NCI-H748 treated with DMSO at 0.1 percent for 48 hours (cell line): Measurements from ENCODE around the gene SMIM9.
"Not testable (repeated sequence)": the region's sequence is repeated elsewhere in the genome, so short reads cannot be mapped to it uniquely, and the experiment has no call there.

Experiments used
- DNase-seq: peaks from one replicate; lab custom pipeline; 2025; lab: John Stamatoyannopoulos, UW

Gene SMIM9

DNA sequence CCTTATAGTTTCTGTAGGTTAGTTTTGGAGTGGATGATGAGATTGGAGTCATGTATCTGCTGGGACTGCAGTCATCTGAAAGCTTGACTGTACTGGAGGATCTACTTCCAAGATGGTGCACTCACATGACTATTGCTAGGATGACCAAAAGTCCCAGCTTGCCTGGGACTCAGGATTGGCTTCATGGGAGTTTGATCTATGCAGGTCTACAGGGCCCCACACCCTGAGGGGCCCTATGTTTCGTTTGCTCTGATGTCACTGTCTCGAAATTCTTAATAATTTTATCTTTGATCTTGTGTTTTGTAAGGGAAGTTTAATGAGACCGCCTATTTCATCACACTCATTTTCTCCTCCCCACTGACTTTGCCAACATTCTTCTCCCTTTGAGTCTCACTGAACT lies at the start of gene SMIM9:
SMIM9 (minus strand) TSS at position 101 of the 400 bp plus-strand sequence. CDS start 3,806 bp downstream, outside the sequence.
- DNase-seq: no peak

DNA sequence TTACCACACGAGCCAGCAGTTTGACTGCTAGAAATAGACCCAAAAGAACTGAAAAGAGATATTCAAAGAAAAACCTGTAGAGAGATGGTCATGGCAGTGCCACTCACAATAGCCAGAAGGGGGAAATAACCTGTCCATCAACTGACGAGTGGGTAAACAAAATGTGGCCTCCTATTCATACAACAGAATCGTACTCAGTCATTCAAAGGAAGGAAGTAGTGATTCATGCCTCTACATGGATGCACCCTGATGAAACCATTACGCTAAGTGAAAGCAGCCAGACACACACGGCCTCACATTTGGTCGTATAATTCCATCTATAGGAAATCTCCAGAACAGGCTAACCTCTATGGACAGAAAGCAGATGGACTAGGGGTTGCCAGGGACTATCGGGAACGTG lies 49.6 kb upstream of the SMIM9 start:
- DNase-seq: not testable (repeated sequence)

DNA sequence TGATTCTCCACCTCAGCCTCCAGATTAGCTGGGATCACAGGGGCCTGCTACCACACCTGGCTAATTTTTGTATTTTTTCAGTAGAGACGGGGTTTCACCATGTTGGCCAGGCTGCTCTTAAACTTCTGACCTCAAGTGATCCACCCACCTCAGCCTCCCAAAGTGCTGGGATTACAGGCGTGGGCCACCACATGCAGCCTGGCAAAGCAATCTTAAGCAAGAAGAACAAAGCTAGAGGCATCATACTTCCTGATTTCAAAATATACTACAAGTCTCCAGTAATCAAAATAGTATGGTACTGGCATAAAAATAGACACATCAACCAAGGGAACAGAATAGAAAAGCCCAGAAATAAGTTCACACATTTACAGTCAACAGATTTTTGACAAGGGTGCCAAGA lies 38.9 kb upstream of the SMIM9 start:
- DNase-seq: no peak

DNA sequence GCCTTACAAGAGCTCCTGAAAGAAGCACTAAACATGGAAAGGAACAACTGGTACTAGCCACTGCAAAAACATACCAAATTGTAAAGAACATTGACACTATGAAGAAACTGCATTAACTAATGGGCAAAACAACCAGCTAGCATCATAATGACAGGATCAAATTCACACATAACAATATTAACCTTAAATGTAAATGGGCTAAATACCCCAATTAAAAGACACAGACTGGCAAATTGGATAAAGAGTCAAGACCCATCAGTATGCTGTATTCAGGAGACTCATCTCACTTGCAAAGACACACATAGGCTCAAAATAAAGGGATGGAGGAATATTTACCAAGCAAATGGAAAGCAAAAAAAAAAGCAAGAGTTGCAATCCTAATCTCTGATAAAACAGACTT lies 34.1 kb upstream of the SMIM9 start:
- not testable (repeated sequence) for DNase-seq

DNA sequence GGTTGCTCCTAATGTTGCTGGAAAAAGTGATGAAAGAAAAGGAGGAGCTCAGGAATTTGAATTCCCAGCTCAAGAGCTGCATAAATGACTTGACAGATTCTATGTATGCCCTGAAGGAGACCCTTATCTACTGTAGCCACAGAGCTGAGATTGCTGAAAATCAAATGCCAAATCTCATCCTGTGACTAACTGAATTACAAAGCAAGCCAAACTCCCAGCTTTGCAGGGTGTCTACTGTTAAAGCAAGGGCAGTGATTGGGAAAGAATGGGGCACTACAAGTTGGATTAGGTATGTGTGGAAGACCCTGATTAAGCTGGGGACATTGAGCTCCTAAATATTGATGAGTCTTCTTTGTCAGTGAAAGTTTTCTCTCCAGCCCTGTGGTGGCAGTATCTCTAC lies 20.8 kb upstream of the SMIM9 start:
- no peak for DNase-seq

DNA sequence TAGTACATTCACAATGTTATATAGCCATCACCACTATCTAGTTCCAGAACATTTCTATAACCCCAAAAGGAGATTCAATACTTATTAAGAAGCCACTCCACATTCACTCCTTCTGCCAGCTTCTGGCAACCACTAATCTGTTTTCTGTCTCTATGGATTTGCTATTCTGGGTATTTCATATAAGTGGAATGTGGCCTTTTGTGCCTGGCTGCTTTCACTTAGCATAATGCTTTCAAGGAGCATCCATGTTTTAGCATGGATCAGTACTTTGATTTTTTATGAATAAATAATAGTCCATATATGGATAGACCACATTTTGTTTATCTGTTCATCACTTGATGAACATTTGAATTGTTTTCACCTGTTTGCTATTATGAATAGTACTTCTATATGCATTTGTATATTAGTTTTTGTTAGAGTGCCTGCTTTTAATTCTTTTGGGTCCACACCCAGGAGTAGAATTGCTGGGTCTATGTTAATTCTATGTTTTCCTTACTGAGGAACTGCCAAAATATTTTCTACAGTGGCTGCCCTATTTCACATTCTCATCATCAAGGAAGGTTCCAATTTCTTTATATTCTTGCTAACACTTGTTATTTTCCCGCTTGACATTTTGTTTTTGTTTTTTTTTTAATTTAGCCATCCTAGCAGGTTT lies 16.6 kb upstream of the SMIM9 start:
- DNase-seq: no peak

DNA sequence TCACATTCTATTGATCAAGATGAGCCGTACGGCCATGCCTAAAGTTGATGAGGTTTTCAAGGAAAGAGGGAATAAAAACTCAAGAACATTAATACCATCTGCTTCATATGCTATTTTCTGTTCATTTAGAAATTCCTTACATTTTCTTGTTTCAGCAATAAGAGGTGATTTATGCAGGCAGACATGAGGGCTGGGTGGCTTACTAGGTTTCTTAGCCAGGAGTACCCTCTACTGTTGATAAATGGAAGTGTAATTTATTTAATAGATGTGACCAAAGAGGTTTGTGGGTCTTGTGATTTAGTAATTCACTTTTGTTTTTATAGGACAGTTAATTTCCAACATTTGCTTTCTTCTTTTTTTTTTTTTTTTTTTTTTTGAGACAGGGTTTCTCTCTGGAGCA lies 6.4 kb upstream of the SMIM9 start:
- DNase-seq: peak; percentile 54

DNA sequence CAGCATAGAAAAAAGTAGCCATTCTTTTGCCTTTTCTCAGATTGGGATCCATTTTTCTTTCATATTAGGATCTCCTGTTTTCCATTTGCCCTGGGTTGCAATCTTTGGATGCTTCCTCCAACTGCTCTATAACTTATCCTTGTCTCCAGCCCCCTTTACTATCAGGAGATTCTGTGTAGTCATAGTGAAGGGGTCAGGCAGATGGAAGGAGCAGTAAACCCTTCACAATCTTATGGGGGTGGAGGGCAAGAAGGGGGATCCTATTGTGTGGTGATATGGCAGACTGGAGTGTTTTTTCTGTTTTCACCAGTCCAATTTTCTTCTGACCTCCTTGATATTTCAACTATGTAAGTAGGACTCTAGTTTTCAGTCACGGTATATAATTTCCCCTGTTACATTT lies 1.7 kb upstream of the SMIM9 start:
- DNase-seq: no peak

DNA sequence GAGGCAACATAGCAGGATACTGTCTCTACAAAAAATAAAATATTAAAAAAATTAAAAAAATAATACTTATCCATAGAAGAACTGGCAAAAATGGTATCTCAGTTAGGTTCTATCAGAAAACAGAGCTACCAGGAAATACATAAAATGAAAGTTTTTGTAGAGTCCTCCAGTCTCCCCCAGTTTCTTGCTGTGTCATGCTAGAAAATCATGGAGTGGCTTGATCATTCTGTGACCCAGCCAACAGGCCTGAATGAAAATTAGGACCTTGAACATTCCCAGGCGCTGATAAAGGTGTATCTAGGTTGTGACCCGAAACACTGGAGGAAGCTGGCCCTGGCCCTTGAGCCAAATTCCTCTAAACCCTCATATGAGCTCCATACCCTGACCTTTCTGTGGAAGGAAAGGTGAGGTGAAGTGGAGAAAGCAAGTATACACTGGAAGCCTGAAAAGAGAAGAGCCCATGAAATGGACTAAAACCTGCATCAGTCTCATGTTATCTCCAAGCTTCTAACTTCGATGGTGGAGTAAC lies 652 bp downstream of the SMIM9 start:
- DNase-seq: no peak

DNA sequence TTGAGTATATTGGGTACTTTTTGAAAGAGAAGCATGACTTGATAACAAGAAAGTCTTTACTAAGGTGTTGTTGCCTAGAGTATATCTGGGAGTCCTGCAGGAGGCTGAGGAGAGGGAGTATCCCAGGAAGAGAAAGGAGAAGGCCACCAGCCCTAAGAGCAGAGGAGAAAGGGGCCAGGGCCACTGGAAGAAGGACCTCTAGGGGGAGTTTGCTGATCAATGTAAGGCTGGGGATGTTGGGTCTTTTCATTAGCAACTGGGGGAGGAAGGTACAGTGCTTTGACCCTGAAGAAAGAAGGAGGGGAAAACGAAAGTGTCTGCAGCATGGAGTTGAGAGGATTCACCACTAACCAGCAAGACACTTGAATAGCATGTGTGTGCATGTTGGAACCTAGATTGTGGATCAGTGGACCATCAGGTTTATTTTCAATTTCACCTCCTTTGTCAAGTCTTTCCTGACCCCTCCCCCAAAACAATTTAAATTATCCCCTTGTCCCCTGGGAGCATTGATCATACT lies 4.5 kb downstream of the SMIM9 start:
- DNase-seq: no peak

DNA sequence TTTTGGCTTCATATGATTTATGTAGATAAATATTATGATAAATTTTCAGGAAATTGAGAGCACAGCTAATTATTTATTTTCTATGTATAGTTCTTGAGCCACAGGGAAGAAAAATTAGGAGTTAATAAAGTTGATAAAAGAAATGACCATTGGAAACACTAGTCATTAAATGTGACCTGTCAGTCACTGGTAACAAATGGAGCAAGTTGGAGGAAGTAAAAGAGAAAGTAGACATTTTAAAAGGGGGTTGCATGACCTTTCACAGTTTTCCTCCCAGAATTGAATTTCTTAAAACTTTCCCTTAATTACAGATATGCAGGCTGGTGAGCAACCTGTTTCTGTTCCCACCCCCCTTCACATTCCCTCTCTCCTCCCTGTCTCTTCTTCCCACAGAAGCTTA lies 5.3 kb downstream of the SMIM9 start:
- no peak for DNase-seq

DNA sequence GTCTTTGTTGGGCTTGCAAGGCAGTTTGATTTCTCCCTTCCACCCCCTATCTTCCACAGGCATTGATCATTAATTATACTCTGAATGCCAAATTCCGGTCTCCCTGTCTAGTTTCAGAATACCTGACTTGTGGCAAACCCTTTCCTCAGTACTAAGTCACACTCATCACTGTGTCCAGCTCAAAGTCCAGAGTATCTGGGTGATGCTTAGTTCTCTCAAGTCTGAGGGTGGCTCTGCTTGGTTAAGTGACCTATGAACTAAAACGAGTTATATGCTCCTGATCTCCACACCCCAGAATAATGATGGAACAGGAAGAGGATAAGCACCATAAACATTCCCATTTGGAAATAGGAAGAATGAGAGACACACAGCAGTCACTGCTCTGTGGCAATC lies 6.5 kb downstream of the SMIM9 start:
- DNase-seq: no peak

DNA sequence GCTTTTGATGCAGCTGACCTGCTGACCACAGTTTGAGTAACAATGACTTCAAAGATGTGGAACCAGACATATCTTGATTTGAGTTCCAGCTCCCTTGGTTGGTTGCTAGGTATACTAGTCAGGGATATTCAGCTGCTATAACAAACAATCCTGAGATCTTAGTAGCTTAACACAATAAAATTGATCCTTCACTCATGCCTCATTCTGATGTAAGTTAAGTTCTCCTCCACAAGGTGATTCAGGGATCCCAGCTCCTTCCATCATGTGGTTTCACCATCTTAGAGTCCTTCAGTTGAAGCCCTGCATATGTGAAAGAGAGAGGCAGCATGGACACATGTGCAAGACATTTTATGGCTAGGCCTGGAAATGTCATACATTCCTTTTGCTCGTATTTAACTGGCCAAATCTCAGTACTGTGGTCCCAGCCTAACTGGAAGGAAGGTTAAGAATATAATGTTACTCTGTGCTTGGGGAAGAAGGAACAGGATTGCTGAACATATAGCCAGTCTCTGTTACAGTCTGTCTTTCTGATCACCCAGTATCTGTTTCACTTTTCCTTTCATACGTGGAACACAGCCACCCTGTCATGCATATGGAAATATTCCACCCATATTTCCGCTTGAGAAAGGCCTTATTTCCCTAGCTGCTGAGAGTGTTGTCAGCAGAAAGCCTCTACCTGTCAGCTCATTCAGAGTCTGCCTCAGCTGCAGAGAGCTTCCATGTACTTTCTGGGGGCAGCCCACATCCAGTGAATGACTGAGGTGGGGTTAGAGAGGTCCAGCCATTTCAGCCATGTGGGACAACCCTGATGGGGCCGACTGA lies 7.1 kb downstream of the SMIM9 start:
- DNase-seq: no peak

DNA sequence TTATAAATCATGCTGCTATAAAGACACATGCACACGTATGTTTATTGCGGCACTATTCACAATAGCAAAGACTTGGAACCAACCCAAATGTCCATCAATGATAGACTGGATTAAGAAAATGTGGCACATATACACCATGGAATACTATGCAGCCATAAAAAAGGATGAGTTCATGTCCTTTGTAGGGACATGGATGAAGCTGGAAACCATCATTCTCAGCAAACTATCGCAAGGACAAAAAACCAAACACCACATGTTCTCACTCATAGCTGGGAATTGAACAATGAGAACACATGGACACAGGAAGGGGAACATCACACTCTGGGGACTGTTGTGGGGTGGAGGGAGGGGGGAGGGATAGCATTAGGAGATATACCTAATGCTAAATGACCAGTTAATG lies 8.9 kb downstream of the SMIM9 start:
- DNase-seq: not testable (repeated sequence)

DNA sequence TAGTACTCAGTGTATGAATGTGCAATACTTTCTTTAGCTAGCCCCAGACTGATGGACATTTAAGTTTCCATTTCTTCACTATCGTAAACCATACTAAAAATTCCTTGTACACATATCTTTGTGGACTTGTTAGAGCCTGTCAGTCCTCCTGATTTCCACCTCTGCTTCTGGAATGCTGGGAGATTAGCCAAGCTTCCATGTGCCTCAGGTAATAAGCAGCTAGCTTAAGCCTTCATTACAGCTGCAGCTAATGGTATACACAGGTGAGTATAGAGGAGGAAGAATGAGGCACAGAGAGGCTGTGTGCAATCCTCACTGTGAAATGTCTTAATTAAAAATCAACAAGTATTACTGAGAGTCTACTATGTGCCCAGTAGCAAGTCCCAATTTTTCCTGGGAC lies 9.8 kb downstream of the SMIM9 start:
- no peak for DNase-seq

DNA sequence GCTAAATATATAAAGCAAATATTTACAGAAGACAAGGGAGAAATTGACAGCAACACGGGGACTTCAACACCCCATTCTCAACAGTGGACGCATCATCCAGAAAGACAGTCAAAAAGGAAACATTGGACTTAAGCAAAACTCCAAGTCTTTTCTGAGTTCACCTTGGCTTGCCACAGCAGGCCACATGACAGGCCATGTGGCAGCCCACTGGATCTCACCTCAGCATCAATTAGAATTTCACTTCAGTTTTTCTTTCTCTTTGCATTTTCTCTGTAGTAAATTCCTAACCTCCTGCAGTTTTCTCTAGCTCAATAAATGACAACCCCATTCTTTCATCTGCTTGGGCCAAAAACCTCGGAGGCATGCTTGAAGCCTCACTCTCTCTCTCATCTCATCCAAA lies 12.4 kb downstream of the SMIM9 start:
- no peak for DNase-seq

DNA sequence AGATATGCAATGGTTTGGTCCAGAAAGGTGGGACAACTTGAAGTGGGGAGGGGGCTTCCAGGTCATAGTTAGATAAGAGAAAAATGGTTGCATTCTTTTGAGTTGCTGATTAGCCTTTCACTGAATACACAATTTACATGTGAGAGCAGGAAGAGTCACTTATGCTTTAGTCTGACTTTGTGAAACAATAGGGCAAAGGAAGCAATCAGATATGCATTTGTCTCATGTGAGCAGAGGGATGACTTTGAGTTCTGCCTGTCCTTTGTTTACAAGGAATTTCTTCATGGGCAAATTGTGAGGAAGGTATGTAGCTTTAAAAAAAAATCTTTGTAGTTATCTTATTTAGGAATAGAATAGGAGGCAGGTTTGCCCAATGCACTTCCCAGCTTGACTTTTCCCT lies 12.9 kb downstream of the SMIM9 start:
- no peak for DNase-seq

DNA sequence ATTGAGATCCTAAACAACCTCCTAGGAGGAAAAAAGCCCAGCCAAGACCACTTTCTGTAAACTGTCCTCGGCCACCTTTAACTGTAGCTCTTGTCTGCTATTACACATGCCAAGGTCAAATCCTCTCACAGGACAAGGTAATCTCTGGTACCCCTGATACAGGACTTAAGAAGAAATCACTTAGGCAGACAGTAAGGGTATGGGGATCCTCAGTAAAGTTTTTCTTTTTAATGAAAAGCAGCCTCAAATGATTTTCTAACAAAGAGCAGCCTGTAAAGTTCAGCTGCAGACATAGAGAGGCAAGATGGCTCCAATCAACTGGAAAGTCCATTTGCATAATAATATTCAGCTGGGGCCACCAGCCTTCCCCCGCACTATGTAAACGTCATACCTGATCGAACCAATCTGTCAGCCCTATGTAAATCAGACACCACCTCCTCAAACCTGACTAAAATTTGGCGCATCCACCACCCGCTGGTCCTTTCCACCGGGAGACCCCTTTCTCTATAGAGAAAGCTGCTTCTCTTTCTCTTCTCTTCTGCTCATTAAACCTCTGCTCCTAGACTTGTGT lies 14.6 kb downstream of the SMIM9 start:
- DNase-seq: no peak

DNA sequence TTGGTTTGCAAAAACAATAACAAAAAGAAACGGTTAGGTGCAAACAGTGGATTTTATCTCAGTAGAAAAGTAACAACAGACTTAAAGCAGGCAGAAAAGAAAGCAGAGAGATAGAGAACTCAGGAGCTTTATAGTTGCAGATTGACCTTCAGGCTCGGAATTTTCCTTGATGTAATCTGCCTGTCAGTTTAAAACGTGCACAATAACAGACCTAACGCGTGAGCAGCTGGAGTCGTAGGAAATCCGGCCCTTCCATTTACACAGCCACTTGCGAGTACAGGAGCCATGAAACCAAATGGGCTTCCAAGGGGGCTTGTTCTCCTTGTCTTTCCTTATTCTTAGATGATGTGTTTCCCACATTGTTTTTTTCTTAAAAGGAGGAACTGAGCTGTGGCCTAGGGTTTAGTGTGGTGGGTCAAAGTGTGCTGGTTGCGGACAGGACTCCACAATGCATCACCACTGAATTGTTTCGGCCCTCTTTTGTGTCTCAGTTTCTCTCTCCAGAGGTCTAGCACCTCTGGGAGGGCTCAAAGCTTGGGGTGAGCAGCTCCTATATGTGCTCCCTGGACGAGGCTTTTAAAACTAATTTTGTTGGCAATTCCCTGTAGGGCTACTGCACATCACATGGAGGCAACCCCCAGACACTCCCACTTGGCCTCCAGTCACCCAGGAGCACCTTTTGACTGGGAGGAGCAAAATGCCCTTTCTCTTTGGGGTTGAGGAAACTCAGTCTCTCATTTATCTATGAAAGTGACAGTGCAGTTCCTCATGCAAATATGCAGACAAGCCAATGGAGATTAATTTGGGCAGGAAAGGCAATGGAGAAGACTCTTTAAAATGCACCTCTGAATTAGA lies 15.3 kb downstream of the SMIM9 start:
- DNase-seq: no peak

DNA sequence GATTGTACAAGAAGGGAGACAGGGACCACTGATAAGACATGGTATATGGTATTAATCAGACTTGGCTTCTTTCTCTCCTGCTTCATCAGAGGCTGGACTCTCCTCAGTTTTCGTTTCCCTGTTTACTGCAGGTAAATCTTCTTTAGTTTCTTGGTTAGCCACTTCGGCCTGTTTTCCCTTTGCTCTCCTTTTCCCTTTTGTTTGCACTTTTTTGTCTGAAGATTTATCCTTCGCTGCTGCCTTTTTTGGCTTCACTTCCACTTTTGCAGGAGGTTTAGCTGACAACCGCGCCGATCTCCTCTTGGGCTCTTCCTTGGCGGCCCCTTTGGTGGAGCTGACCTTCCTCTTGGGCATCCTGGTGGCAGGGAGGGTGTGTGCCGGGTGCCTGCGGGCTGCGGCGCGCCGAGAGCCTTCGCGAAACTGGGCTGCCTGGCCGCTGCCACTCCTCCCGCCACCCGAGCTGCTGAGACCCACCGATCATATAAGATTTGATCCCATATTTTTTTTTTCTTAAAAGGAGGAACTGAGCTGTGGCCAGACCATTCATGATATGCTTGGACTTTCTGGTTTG lies 17.3 kb downstream of the SMIM9 start:
- DNase-seq: not testable (repeated sequence)

DNA sequence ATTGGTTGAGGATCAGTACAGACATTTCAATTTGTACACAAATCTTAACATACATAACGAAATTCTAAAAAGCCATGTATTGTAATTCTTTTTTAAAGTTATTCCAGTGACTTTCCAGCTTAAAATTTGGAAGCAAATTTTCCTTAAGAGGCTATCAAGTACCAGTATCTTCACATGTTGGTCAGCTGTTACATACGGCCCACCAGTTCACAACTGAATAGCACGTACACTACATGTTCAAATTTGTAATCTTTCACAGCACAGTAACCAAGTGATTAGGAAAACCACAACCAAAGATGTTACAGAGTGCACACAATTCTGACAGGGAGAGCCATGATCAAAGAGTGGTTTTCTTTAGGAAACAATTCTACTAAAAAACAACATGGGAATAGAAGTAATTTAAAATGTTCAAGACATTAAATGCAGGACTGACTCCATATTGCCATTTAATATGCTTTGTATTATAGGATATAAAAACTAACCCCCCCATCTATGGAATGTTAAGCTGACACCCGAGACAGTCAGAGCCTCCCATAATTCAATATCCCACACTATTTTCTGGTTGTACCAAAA lies 18.1 kb downstream of the SMIM9 start:
- not testable (repeated sequence) for DNase-seq
